ENCODE data around the gene CHML. TPM values are rescaled to one million over a fixed set of nuclear protein-coding genes. Genes with fewer than 3 reads are reported as not detected.

The CHML gene
- total RNA-seq, 1 experiment from 2014 or later: 11.8 TPM

Other genes with a start within 250 kb of the CHML start
- 103 and 104 TPM in 2 replicates for gene FH, start 120.6 kb downstream of the CHML start, total RNA-seq (2014; rRNA removed; shearing (Covaris generic))
- gene KMO, start 108.0 kb downstream of the CHML start, total RNA-seq (2014; rRNA removed; shearing (Covaris generic)): 0.17 and 17.1 TPM in 2 replicates
- gene OPN3, start within 50 bp of the CHML start, total RNA-seq (2014; rRNA removed; shearing (Covaris generic)): 44.6 and 48.8 TPM in 2 replicates
- not detected in 2 replicates for gene WDR64, start 11.9 kb upstream of the CHML start, total RNA-seq (2014; rRNA removed; shearing (Covaris generic))
- 54.2 and 67.1 TPM in 2 replicates for gene EXO1, start 207.8 kb upstream of the CHML start, total RNA-seq (2014; rRNA removed; shearing (Covaris generic))